T follicular helper cell (primary cell): ENCODE results near the gene FPGS.
A peak's percentile ranks its signal among the peaks of the same experiment; 100 is the strongest.

Source experiments
- DNase-seq: peaks from one replicate; pipeline ENCODE4 v3.0.0-alpha.2; 2020; ENCODE audit warnings: low read depth

The FPGS gene

DNA sequence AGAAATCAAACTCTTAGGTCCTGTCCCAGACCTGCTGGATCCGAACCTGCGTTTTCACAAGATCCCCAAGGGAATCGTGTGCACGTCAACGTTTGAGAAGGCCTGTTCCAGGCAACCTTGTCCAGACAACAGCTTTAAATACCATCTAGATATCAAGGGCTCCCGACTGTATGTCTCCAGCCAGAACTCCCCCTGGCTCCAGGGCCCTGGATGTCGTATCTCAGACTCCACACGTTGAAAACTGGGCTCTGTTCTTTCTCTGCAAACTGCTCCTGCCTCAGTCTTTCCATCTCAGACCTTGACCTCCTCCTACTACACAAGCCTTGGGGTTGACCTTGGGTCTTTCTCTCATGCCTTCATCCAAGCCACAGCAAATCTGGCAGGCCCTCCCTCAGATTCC lies 57.6 kb downstream of the FPGS start:
- DNase-seq = no peak

DNA sequence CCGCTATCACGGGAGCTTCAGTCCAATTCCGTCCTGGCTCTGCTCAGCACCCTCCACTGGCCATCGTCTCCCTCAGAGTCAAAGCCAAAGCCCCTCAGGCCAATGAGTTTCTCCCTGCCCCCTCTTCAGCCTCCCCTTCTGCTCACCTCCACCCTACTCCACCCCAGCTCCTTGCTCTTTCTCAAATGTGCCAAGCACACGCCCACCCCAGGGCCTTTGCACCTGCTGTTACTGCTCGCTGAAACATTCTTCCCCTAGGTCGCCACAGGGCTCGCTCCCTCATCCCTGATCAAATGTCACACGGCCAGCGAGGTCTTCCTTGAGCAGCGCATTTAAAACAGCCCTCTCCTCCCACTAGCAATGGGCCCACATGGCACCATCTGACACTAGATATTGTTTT lies 58.1 kb downstream of the FPGS start:
- no peak for DNase-seq

DNA sequence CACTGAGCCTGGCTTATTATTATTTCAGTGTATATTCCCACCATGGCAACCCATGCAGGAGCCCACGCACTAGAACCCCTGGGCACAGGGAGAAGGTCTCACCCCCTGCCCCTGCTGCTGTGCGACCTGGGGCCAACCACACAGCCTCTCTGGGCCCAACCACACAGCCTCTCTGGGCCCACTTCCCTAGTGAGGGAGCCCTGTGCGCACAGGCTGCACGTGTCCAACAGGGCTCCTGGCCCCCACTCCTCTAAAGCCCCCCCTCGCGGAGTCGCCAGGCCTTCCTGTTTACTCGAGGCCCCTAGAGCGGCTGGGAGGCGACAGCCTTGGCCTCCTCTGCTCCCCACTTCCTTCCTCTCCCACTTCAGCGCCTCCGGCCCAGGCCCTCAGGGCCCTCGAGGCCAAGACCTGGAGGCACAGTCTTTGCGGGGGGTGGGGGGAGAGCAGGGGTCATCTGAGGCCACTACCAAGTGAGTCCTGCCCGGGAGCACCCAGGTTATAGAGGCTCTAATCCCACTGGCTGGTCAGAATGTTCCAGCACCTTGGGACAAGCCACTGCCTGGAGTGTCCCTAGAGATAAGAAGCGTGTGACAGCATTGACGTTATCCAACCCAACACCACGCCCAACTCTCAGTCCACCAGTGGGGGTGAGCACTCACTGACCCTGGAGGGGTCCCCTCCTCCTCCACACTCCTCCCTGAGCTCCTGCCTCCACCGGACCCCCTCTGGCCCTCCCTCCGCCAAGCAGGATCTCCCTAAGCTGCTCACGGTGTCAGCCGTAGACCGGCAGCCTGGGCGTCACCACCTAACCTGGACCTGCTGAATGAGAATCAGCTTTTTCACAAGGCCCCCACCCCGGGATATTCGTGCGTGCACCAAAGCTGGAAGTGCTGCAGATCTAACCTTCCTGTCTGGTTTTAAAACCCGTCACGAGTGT lies 59.7 kb downstream of the FPGS start:
- DNase-seq = peak; percentile 16

DNA sequence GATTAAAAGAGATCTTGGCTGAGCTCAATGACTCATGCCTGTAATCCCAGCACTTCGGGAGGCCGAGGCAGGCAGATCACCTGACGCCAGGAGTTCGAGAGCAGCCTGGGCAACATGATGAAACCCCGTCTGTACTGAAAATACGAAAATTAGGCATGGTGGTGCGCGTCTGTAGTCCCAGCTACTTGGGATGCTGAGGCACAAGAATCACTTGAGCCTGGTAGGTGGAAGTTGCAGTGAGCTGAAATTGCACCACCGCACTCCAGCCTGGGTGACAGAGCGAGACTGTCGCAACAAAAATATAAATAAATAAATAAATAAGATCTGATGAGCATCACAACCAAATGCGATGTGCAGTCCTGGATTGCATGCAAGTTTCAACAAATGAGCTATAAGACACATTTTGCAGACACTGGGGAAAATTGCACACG lies 60.5 kb downstream of the FPGS start:
- no peak for DNase-seq
